Pancreas (tissue), 10 donors: ENCODE measurements around the gene BMPR1B. TPM values are rescaled to one million over a fixed set of nuclear protein-coding genes. Genes with fewer than 3 reads are reported as not detected.

Experiments used
- ATAC-seq, 4 donors: fragments of 200-7000 bp; cut with Tn5 transposase; one replicate each; pipeline versions ENCODE4 v1.8.0 to v1.9.1; 2020; ENCODE audit warnings: mild to moderate bottlenecking in 4 of 4, moderate library complexity in 4 of 4
- DNase-seq, 6 donors: peaks; one replicate each; pipeline ENCODE4 v3.0.0-alpha.2; 2020
- FAIRE-seq: peaks from 2 replicates; lab custom pipeline; 2012; peaks lifted over from hg19 to GRCh38; lab: Jason Lieb, UNC
- H3K27ac ChIP-seq, 4 donors: fragments of 200-600 bp; sonication (generic); 1 replicate in 3 of 4; 2 replicates in 1 of 4; pipeline versions ENCODE4 v1.5.0 to v1.8.0; 2020
- H3K27me3 ChIP-seq, 4 donors: fragments of 200-600 bp; one replicate each; pipeline ENCODE4 v1.8.0; 2021
- H3K36me3 ChIP-seq, 3 donors: fragments of 200-600 bp; sonication (generic) in 1 of 3; one replicate each; pipeline versions ENCODE4 v1.5.0 to v1.8.0; 2020 to 2021
- H3K4me1 ChIP-seq, 3 donors: fragments of 200-600 bp; one replicate each; pipeline ENCODE4 v1.8.0; 2021
- H3K4me3 ChIP-seq, 4 donors: fragments of 200-600 bp; sonication (generic) in 2 of 4; one replicate each; pipeline versions ENCODE4 v1.5.0 to v1.8.0; 2020 to 2021
- H3K9me3 ChIP-seq, 4 donors: fragments of 200-600 bp; one replicate each; pipeline ENCODE4 v1.8.0; 2021
- WGBS, 2 donors: extraction: QIAGEN DNeasy Blood & Tissue Kit; methylation state at CpG; one replicate each; pipeline ENCODE4 v1.1.7; 2013; 5-methylcytosine and 5-hydroxymethylcytosine counted together
- intact Hi-C, 3 donors: fragments of 100-400 bp; cut with DNase I; formaldehyde crosslinking; loops; one replicate each; pipeline versions ENCODE4 v1.11.1 to v1.14.2; 2022
- polyA plus RNA-seq, 2 donors: library from polyadenylated mRNA; stranded (reverse); fragments of 200-250 nt; gene quantifications; one replicate each; pipeline ENCODE4 v1.2.3, GENCODE V29; 2013
- total RNA-seq, 6 donors: library from RNA; stranded (reverse); fragmentation: NEBNext Ultra II Directional in 4 of 6; extraction: Animal tissue kit (Norgen Biotek cat#: 25700) in 4 of 6; gene quantifications; one replicate each; pipeline versions ENCODE4 v1.2.1 to v1.2.4, GENCODE V29; 2021 to 2023
- TF ChIP-seq, protein P1 (sequence below), 4 donors: fragments of 200-600 bp; sonication (generic) in 3 of 4; IDR thresholded peaks; one replicate each; pipeline versions ENCODE4 v1.5.0 to v1.8.0; 2021; ENCODE audit warnings: antibody characterized with exemption in 4 of 4
- donor health status: healthy with polysubstance abuse.
- donor health status: DM: no; HTN: no; CAD: no; lungs with moderate emphysema.
- donor health status: DM: no; HTN: no; CAD: no.
- donor health status: control.
- donor health status: control.
- donor health status: Bipolar disorder and iron deficiency.
- donor health status: DM: yes; HTN: yes; CAD: no.
- donor health status: DM: no; HTN: no; CAD: no.
- donor health status: DM: no; HTN: no; CAD: no.
- donor health status: DM: yes; HTN: yes; CAD: no.

BMPR1B gene
- total and polyA plus RNA-seq, 8 donors, result 0.46 to 3.7 (median 1.6) TPM

GRCh38 chr4:94843216-94843615, 85.5 kb downstream of the BMPR1B start:
- H3K27ac ChIP-seq, result no peak overlapping the region
- DNase-seq, result no peak
- no peak for FAIRE-seq
- ATAC-seq, result no peak
- no peak overlapping the region for H3K4me3 ChIP-seq
- intact Hi-C loops, result no loop called here
- no peaks in the 10 kb centered on the region for H3K4me1 ChIP-seq
- no peaks in the 10 kb centered on the region for H3K27me3 ChIP-seq
- H3K36me3 ChIP-seq, result no peaks in the 10 kb centered on the region
- no peaks in the 10 kb centered on the region for H3K9me3 ChIP-seq
- TF ChIP-seq, protein P1, sequence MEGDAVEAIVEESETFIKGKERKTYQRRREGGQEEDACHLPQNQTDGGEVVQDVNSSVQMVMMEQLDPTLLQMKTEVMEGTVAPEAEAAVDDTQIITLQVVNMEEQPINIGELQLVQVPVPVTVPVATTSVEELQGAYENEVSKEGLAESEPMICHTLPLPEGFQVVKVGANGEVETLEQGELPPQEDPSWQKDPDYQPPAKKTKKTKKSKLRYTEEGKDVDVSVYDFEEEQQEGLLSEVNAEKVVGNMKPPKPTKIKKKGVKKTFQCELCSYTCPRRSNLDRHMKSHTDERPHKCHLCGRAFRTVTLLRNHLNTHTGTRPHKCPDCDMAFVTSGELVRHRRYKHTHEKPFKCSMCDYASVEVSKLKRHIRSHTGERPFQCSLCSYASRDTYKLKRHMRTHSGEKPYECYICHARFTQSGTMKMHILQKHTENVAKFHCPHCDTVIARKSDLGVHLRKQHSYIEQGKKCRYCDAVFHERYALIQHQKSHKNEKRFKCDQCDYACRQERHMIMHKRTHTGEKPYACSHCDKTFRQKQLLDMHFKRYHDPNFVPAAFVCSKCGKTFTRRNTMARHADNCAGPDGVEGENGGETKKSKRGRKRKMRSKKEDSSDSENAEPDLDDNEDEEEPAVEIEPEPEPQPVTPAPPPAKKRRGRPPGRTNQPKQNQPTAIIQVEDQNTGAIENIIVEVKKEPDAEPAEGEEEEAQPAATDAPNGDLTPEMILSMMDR (IDR thresholded peaks at IDR 0.05), result no peak

- H3K27me3 ChIP-seq, result no peaks in the 10 kb centered on the region
- H3K36me3 ChIP-seq, result no peaks in the 10 kb centered on the region
- intact Hi-C loops, result no loop called here
- 71 to 76% methylated on average over 3 of the region's 3 CpGs for WGBS, 2 donors
- TF ChIP-seq, protein P1 (IDR thresholded peaks at IDR 0.05), result no peak
- ATAC-seq (no peak), FAIRE-seq (no peak), DNase-seq (no peak)
- H3K9me3 ChIP-seq, result no peaks in the 10 kb centered on the region
- no peak overlapping the region for H3K4me3 ChIP-seq
- H3K4me1 ChIP-seq, result no peaks in the 10 kb centered on the region
- H3K27ac ChIP-seq, result no peak overlapping the region
These were observed 90.6 kb downstream of the BMPR1B start for GRCh38 chr4:94848326-94848725.

DNA sequence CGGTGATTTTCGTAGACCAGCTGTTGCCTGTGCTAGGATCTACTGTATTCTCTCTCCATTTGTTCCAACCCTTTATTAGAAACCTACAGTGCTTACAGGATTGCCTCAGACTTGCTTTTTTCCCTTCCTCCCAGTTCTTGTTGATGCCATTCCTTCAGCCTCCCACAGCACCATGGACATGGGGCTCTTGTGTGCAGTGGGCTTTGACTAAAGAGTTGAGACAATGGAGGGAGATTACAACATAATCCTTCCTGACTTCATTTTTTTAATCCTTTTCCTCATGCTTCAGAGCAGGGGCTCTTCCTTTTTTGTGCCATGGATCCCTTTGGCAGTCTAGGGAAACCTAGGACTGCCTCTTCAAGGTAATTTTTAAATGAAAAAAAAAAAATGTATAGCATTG, 92.1 kb downstream of the BMPR1B start:
- Histone ChIP-seq H3K9me3 (no peaks in the 10 kb centered on the region), H3K27ac (no peak overlapping the region), H3K27me3 (no peaks in the 10 kb centered on the region), H3K4me3 (no peak overlapping the region), H3K36me3 (no peaks in the 10 kb centered on the region), H3K4me1 (no peaks in the 10 kb centered on the region)
- 88 to 100% methylated on average over 2 of the region's 2 CpGs for WGBS, 2 donors
- DNase-seq (no peak), ATAC-seq (no peak), FAIRE-seq (no peak)
- TF ChIP-seq, protein P1 (IDR thresholded peaks at IDR 0.05), result no peak
- intact Hi-C loops, result no loop called here

GRCh38 chr4:94852616-94853015, 94.9 kb downstream of the BMPR1B start:
- intact Hi-C loops, result no loop called here
- Histone ChIP-seq H3K27ac (no peak overlapping the region), H3K4me3 (no peak overlapping the region), H3K36me3 (no peaks in the 10 kb centered on the region), H3K9me3 (no peaks in the 10 kb centered on the region), H3K27me3 (no peaks in the 10 kb centered on the region), H3K4me1 (no peaks in the 10 kb centered on the region)
- DNase-seq (no peak), ATAC-seq (no peak), FAIRE-seq (no peak)
- WGBS, 2 donors, result 66 to 68% methylated on average over 1 of the region's 1 CpG
- TF ChIP-seq, protein P1 (IDR thresholded peaks at IDR 0.05), result no peak

DNA sequence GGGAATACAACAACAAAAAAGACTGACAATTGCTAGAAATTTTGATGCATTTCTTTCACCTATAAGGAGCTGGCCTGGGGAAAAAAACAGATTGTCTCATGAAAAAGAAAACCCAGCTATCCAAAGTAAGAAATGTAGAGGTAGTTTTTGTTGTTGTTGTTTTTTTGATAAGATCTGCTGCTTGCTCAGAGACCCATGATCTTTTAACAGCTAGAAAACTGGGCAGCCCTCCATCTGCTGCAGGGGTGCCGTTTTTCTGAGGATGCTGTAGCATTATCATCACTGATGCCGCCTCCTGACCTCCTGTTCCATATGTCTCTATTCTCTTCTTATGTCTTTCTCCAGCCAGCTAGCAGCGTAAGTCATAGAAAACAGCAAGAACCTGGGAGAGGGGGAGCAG, 98.3 kb downstream of the BMPR1B start:
- Histone ChIP-seq H3K9me3 (no peaks in the 10 kb centered on the region), H3K27ac (no peak overlapping the region), H3K36me3 (no peaks in the 10 kb centered on the region), H3K4me1 (no peaks in the 10 kb centered on the region), H3K27me3 (no peaks in the 10 kb centered on the region), H3K4me3 (no peak overlapping the region)
- 71 to 78% methylated on average over 3 of the region's 3 CpGs for WGBS, 2 donors
- TF ChIP-seq, protein P1 (IDR thresholded peaks at IDR 0.05), result no peak
- DNase-seq (no peak), FAIRE-seq (no peak), ATAC-seq (no peak)
- intact Hi-C loops, result no loop called here
